Ishikawa (cell line): ENCODE measurements around the gene CFAP91.

Source experiments
- CEBPB ChIP-seq: IDR thresholded peaks from 2 replicates; pipeline ENCODE4 v1.6.1; 2012
- EGR1 ChIP-seq: IDR thresholded peaks from 2 replicates; pipeline ENCODE4 v1.6.1; 2012
- EP300 ChIP-seq: IDR thresholded peaks from 2 replicates; pipeline ENCODE4 v1.6.1; 2012; ENCODE audit warnings: borderline replicate concordance
- NFIC ChIP-seq: IDR thresholded peaks from 2 replicates; pipeline ENCODE4 v1.6.1; 2012
- RAD21 ChIP-seq: IDR thresholded peaks from 2 replicates; pipeline ENCODE4 v1.6.1; 2012; ENCODE audit warnings: low read depth
- TCF12 ChIP-seq: IDR thresholded peaks from 2 replicates; pipeline ENCODE4 v1.6.1; 2012; ENCODE audit warnings: low read depth
- YY1 ChIP-seq: IDR thresholded peaks from 2 replicates; pipeline ENCODE4 v1.6.1; 2012; ENCODE audit warnings: low read depth
- TF ChIP-seq, protein P1 (sequence below): IDR thresholded peaks from 2 replicates; pipeline ENCODE4 v1.6.1; 2012
- TF ChIP-seq, protein P2 (sequence below): IDR thresholded peaks from 2 replicates; pipeline ENCODE4 v1.6.1; 2012
- TF ChIP-seq, protein P3 (sequence below): IDR thresholded peaks from 2 replicates; pipeline ENCODE4 v1.6.1; 2012; ENCODE audit warnings: low read depth, mild to moderate bottlenecking

DNA sequence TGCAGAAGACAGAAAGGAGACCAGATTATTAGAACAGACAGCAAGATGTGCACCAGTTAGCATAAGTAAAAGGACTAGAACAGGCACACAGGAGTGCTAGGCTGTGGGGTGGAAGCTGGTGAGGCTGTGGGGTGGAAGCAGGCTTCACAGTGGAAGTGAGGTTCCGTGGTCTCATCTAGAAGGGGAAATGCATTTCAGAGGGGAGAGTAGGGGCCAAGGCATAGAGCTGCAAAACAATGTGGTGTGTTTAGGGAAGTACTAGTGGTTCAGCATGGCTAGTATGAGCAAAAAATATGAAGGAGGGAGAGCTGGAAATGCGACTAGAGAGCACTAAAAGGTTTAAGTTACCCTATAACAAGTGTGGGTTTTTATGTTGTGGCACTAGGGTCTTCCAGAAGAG, 48.9 kb upstream of the CFAP91 start:
- TF ChIP-seq EP300 (no peak), EGR1 (no peak), RAD21 (no peak), NFIC (no peak), TCF12 (no peak), YY1 (no peak), CEBPB (no peak)
- TF ChIP-seq, protein P1, sequence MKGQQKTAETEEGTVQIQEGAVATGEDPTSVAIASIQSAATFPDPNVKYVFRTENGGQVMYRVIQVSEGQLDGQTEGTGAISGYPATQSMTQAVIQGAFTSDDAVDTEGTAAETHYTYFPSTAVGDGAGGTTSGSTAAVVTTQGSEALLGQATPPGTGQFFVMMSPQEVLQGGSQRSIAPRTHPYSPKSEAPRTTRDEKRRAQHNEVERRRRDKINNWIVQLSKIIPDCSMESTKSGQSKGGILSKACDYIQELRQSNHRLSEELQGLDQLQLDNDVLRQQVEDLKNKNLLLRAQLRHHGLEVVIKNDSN, result no peak
- TF ChIP-seq, protein P2, sequence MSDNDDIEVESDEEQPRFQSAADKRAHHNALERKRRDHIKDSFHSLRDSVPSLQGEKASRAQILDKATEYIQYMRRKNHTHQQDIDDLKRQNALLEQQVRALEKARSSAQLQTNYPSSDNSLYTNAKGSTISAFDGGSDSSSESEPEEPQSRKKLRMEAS, result no peak
- TF ChIP-seq, protein P3, sequence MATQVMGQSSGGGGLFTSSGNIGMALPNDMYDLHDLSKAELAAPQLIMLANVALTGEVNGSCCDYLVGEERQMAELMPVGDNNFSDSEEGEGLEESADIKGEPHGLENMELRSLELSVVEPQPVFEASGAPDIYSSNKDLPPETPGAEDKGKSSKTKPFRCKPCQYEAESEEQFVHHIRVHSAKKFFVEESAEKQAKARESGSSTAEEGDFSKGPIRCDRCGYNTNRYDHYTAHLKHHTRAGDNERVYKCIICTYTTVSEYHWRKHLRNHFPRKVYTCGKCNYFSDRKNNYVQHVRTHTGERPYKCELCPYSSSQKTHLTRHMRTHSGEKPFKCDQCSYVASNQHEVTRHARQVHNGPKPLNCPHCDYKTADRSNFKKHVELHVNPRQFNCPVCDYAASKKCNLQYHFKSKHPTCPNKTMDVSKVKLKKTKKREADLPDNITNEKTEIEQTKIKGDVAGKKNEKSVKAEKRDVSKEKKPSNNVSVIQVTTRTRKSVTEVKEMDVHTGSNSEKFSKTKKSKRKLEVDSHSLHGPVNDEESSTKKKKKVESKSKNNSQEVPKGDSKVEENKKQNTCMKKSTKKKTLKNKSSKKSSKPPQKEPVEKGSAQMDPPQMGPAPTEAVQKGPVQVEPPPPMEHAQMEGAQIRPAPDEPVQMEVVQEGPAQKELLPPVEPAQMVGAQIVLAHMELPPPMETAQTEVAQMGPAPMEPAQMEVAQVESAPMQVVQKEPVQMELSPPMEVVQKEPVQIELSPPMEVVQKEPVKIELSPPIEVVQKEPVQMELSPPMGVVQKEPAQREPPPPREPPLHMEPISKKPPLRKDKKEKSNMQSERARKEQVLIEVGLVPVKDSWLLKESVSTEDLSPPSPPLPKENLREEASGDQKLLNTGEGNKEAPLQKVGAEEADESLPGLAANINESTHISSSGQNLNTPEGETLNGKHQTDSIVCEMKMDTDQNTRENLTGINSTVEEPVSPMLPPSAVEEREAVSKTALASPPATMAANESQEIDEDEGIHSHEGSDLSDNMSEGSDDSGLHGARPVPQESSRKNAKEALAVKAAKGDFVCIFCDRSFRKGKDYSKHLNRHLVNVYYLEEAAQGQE, result no peak
